SJSA1 (cell line): ENCODE results near the gene GUCY2D. TPM values are rescaled to one million over a fixed set of nuclear protein-coding genes. Genes with fewer than 3 reads are reported as not detected.

Source experiments
- DNase-seq, 2 experiments: peaks; one replicate each; pipeline ENCODE4 v3.0.0-alpha.2; 2015 to 2020; ENCODE audit warnings: low spot score in 2 of 2, low read depth in 1 of 2
- H3K27ac ChIP-seq: fragments of 250-450 bp; sonication (Bioruptor Pico); 2 replicates; pipeline ENCODE4 v1.5.1; 2020; ENCODE audit warnings: mild to moderate bottlenecking, moderate library complexity
- H3K27me3 ChIP-seq: fragments of 250-450 bp; sonication (Bioruptor Pico); replicated peaks from 2 replicates; pipeline ENCODE4 v1.5.1; 2020; ENCODE audit warnings: mild to moderate bottlenecking, moderate library complexity
- H3K36me3 ChIP-seq: fragments of 250-450 bp; sonication (Bioruptor Pico); 2 replicates; pipeline ENCODE4 v1.5.1; 2020; ENCODE audit warnings: mild to moderate bottlenecking
- H3K4me1 ChIP-seq: fragments of 250-450 bp; sonication (Bioruptor Pico); replicated peaks from 2 replicates; pipeline ENCODE4 v1.6.1; 2021; ENCODE audit warnings: mild to moderate bottlenecking
- H3K4me3 ChIP-seq: fragments of 250-450 bp; sonication (Bioruptor Pico); 2 replicates; pipeline ENCODE4 v1.5.1; 2020; ENCODE audit warnings: mild to moderate bottlenecking
- H3K9me3 ChIP-seq: fragments of 250-450 bp; sonication (Bioruptor Pico); replicated peaks from 2 replicates; pipeline ENCODE4 v1.5.1; 2020; ENCODE audit warnings: mild to moderate bottlenecking
- total RNA-seq: library from RNA; depleted of rRNA; stranded (reverse); fragments of >200 nt; shearing (Covaris generic); gene quantifications from 2 replicates; pipeline ENCODE4 v1.2.3, GENCODE V29; 2014; rRNA removed

Gene GUCY2D
- total RNA-seq, 1 experiment from 2014 or later: not detected

DNA sequence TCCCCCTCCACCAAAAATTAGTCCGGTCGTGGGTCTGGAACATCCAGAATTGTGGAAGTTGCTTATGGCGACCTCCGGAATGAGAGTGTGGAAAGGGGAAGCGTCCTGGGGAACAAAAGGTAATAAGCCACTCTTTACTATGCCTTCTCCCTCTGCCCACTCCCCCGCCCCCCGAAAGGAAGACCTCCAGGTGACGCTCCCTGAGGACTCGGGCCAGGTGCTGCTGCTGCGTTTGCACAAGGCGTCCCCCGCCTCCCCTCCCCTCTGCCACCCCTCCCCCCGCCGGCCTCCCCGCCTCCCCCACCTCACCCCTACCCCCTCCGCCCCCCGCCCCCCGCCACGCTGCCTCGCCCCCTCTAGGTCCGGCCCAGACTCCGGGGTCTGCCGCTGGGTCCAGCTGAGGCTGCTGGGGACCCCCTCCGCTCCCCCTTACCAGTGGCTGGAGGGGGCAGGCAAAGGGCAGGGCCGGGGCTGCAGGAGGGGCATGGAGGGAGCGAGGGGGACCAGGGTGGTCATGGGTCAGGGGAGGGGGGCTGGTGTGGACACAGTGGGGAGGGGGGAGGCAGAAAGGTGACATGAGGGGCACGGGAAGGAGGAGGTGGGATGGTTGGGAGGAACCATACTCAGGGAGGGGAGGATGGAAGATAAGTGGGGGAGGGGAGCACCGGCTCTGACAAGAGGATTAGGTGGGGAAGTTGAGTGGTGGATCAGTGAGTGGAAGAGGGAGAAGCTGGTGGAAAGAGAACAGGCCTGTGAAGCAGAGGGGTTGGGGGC, 61.5 kb downstream of the GUCY2D start:
- no peak for DNase-seq
- no peaks in the 10 kb centered on the region for H3K36me3 ChIP-seq
- no peaks in the 10 kb centered on the region for H3K4me1 ChIP-seq
- no peak overlapping the region for H3K4me3 ChIP-seq
- peaks cover 59% of the 10 kb centered on the region for H3K27me3 ChIP-seq
- H3K9me3 ChIP-seq: no peaks in the 10 kb centered on the region
- no peak overlapping the region for H3K27ac ChIP-seq

DNA sequence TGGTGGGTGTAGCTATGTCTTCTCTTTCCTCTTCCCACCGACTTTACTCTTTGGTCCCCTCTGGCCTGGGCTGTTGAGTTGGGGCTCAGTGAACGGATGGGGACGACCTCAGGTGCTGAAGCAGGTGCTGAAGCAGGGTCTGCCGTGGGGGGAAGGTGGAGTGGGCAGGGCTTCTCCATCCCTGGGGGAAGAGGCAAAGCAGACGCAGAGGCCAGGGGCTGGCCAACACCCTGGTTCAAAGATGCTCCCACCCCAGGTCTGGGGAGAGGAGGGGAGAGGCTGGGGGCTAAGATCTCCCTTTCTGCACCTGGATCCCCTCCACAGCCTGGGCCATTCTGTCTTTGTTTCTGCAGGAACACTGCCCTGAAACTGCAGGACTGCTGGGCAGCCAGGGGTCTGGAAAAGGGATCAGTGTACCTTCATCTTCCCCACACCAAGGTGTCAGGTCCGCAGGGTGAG, 62.2 kb downstream of the GUCY2D start:
- DNase-seq: no peak
- H3K36me3 ChIP-seq: no peaks in the 10 kb centered on the region
- H3K27ac ChIP-seq: no peak overlapping the region
- H3K27me3 ChIP-seq: peaks cover 55% of the 10 kb centered on the region
- H3K4me3 ChIP-seq: no peak overlapping the region
- H3K4me1 ChIP-seq: no peaks in the 10 kb centered on the region
- H3K9me3 ChIP-seq: no peaks in the 10 kb centered on the region

DNA sequence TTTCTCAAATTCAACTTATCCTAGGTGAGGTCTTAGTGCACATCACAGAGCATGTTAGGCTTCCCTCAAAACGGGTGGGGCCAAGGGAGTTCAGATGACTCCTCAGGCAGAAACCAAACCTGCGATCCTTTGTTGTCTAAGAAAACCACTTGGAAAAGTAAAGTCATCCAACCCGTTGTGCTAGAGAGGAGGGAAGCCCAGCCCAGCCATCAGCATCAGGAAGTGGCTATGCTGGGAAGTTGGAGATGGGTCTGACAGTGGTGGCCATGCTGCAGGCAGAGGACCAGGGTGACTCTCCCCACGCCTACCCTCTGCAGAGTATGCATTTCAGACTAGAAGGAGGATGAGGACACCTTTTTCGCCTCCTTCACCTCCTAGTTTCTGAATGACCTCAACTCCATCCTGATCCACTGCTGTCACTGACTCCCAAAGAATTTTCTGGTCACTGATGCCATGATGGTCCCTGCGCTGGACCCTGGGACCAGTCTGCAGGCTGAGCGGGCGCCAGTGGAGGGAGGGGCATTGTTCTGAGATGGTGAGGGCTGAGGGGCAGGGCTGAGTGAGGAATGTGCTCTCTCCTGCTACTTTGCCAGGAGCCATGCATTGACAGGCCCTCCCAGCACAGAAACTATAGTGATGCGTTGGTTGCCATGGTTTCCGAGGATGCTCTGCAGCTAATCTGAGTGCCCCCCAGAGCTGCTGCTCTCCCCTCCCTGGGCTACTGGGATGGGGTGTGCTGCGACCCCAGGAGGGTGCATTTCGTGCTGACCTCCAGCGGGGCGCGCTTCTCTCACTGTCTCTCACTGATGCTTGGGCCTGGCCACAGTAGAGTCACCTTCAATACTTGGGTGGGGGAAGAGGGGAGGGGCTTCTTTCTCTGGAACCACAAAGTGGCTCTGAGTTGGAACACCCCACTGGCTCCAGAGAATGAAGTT, 64.7 kb downstream of the GUCY2D start:
- H3K27me3 ChIP-seq: peaks cover 48% of the 10 kb centered on the region
- no peaks in the 10 kb centered on the region for H3K36me3 ChIP-seq
- no peak for DNase-seq
- no peak overlapping the region for H3K4me3 ChIP-seq
- no peaks in the 10 kb centered on the region for H3K4me1 ChIP-seq
- H3K9me3 ChIP-seq: no peaks in the 10 kb centered on the region
- no peak overlapping the region for H3K27ac ChIP-seq

DNA sequence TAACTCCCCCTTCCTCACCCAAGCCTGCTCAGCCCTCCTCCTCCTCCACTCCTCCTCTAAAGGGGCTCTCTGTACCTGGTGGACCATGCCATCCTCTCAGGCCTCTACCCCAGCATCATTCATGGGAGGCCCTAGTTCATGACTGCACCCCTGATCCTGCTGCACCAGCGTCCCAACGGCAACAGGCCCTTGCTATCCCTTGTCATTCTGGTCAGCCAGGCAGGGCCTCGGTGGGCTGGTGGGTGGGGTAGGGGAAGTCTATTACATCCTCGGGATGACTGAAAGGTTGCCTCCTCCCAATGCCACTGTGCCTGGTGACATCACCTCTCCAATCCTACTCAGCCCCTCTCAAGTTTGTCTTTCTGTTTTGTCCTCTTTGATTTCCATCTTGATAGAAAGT, 65.4 kb downstream of the GUCY2D start:
- no peaks in the 10 kb centered on the region for H3K9me3 ChIP-seq
- H3K36me3 ChIP-seq: no peaks in the 10 kb centered on the region
- no peak overlapping the region for H3K27ac ChIP-seq
- H3K4me3 ChIP-seq: no peak overlapping the region
- no peaks in the 10 kb centered on the region for H3K4me1 ChIP-seq
- H3K27me3 ChIP-seq: peaks cover 48% of the 10 kb centered on the region
- DNase-seq: no peak

DNA sequence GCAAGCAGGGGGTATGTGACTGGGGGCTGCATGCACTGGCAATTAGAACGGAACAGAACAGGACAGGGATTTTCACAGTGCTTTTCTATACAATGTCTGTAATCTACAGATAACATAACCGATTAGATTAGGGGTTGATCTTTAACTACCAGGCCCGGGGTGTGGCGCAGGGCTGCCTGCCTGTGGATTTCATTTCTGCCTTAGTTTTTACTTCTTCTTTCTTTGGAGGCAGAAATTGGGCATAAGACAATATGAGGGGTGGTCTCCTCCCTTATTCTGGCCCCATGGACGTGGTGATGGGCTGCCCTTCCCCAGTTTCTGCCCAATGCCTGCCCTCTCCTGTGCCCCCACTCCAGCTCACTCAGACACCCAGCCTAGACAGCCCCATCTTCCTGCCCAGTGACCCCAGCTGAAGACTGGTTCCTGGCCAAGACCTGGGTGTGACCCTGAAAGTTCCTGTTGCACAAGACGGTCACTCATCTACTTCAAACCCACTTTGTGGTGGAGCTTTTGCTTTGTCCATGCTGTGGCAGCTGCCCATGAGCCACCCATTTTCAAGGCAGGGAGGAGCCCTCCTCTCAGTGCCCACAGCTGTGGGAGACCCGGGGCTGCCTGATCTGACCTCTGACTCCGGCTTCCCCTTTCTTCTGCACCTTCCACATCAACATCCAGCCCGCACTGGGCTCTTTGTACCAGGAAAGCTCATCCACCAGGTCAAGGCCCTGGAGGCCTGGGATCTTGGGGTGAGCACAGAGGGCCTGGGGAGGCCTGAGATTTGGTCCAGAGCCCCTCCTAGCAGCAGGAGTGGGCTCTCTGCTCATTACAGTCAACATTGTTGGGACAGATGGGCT, 66.5 kb downstream of the GUCY2D start:
- H3K4me3 ChIP-seq: no peak overlapping the region
- H3K4me1 ChIP-seq: peaks cover 5% of the 10 kb centered on the region
- H3K27ac ChIP-seq: no peak overlapping the region
- H3K27me3 ChIP-seq: peaks cover 50% of the 10 kb centered on the region
- H3K36me3 ChIP-seq: no peaks in the 10 kb centered on the region
- H3K9me3 ChIP-seq: no peaks in the 10 kb centered on the region
- no peak for DNase-seq

DNA sequence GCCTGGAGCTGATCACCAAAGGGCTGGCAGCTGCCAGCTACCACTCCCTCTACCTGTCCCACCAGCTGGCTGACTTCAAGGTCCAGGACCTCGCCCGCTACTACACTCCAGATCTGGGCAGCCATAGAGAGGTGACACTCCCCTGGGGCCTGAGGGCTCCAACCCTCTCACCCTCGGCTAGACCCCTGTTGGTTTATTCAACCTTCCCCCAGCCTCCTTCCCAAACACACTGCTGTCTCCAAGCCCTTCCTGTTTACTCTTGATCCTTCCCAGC, 67.1 kb downstream of the GUCY2D start:
- DNase-seq: no peak
- no peak overlapping the region for H3K4me3 ChIP-seq
- H3K27me3 ChIP-seq: peaks cover 51% of the 10 kb centered on the region
- H3K9me3 ChIP-seq: no peaks in the 10 kb centered on the region
- no peak overlapping the region for H3K27ac ChIP-seq
- H3K36me3 ChIP-seq: no peaks in the 10 kb centered on the region
- peaks cover 5% of the 10 kb centered on the region for H3K4me1 ChIP-seq

Other genes starting within 250 kb of the GUCY2D start
- gene KDM6B, start 168.4 kb upstream of the GUCY2D start, total RNA-seq: 0.34 and 0.85 TPM in 2 replicates
- not detected in 2 replicates for gene TMEM88, start 147.5 kb upstream of the GUCY2D start, total RNA-seq
- gene NAA38, start 145.1 kb upstream of the GUCY2D start, total RNA-seq: 90.7 and 148 TPM in 2 replicates
- 2.6 and 2.8 TPM in 2 replicates for gene CYB5D1, start 144.6 kb upstream of the GUCY2D start, total RNA-seq
- 58.3 and 101 TPM in 2 replicates for gene CHD3, start 113.8 kb upstream of the GUCY2D start, total RNA-seq
- 0.42 TPM in 1 of 2 replicates, not detected in the other for gene RNF227, start 86.3 kb upstream of the GUCY2D start, total RNA-seq
- 0.45 and 2.7 TPM in 2 replicates for gene KCNAB3, start 72.8 kb upstream of the GUCY2D start, total RNA-seq
- 30.3 and 48.4 TPM in 2 replicates for gene TRAPPC1, start 70.7 kb upstream of the GUCY2D start, total RNA-seq
- 30.9 and 41.4 TPM in 2 replicates for gene CNTROB, start 70.4 kb upstream of the GUCY2D start, total RNA-seq
- not detected in 2 replicates for gene ALOX15B, start 36.4 kb downstream of the GUCY2D start, total RNA-seq
- not detected in 2 replicates for gene ALOX12B, start 85.1 kb downstream of the GUCY2D start, total RNA-seq
- not detected in 2 replicates for gene ALOXE3, start 115.9 kb downstream of the GUCY2D start, total RNA-seq
- not detected in 2 replicates for gene HES7, start 121.5 kb downstream of the GUCY2D start, total RNA-seq
- 1.0 and 8.3 TPM in 2 replicates for gene PER1, start 149.8 kb downstream of the GUCY2D start, total RNA-seq
- 2.9 and 9.7 TPM in 2 replicates for gene VAMP2, start 160.3 kb downstream of the GUCY2D start, total RNA-seq
- 11.5 and 15.9 TPM in 2 replicates for gene TMEM107, start 173.8 kb downstream of the GUCY2D start, total RNA-seq
- gene BORCS6, start 187.6 kb downstream of the GUCY2D start, total RNA-seq: 4.3 and 7.4 TPM in 2 replicates
- 99.7 and 119 TPM in 2 replicates for gene AURKB, start 208.0 kb downstream of the GUCY2D start, total RNA-seq
- gene CTC1, start 245.4 kb downstream of the GUCY2D start, total RNA-seq: 0.60 and 1.3 TPM in 2 replicates
- 29.3 and 60.1 TPM in 2 replicates for gene PFAS, start 246.7 kb downstream of the GUCY2D start, total RNA-seq